ENCODE data around the gene C1orf210.

DNA sequence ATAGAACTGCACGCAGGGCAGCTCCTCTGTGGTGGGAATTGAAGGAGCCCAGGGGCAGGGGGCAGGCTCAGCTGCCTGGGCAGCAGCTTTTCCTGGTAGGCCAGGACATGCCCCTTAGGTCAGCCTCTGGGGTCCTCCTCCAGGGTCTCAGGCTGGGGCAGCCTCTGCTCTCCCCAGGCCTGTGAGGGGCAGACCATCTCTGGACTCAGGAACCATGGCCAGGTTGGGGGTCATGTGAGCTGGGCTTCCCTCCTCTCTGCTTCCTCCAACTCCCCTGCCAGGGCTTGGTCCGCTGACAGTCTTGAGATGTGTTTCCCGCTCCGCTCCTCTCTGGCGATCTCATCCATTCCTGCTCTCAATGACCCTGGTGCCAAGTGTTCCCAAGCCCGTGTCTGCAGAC lies 5.7 kb downstream of the C1orf210 start:
- TF ChIP-seq EZH2 (IDR thresholded peaks at IDR 0.05; ENCODE audit: borderline replicate concordance, insufficient read depth, low read depth, low read length, poor library complexity, severe bottlenecking) = no peak
- TF ChIP-seq, protein P1, sequence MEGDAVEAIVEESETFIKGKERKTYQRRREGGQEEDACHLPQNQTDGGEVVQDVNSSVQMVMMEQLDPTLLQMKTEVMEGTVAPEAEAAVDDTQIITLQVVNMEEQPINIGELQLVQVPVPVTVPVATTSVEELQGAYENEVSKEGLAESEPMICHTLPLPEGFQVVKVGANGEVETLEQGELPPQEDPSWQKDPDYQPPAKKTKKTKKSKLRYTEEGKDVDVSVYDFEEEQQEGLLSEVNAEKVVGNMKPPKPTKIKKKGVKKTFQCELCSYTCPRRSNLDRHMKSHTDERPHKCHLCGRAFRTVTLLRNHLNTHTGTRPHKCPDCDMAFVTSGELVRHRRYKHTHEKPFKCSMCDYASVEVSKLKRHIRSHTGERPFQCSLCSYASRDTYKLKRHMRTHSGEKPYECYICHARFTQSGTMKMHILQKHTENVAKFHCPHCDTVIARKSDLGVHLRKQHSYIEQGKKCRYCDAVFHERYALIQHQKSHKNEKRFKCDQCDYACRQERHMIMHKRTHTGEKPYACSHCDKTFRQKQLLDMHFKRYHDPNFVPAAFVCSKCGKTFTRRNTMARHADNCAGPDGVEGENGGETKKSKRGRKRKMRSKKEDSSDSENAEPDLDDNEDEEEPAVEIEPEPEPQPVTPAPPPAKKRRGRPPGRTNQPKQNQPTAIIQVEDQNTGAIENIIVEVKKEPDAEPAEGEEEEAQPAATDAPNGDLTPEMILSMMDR (IDR thresholded peaks at IDR 0.05) = no peak
